ENCODE results near the gene ZBTB7C. TPM values are rescaled to one million over a fixed set of nuclear protein-coding genes. Genes with fewer than 3 reads are reported as not detected.

ZBTB7C gene
- total RNA-seq, 1 experiment from 2014 or later: 0.32 TPM

DNA sequence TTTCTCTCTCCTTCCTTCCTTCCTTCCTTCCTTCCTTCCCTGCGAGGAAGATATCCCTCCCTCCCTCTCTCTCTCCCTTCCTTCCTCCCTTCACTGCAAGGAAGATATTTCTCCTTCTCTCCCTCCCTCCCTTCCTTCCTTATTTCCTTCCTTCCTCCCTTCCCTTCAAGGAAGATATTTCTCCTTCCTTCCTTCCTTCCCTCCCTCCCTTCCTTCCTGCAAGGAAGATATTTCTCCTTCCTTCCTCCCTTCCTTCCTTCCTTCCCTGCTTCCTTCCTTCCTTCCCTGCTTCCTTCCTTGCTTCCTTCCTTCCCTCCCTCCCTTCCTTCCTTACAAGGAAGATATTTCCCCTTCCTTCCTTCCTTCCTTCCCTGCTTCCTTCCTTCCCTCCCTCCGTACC is 229.5 kb downstream of the ZBTB7C start:
- Histone ChIP-seq H3K36me3 (ENCODE audit: insufficient read depth, low read length, poor library complexity, severe bottlenecking) (no peaks in the 10 kb centered on the region), H3K9me3 (ENCODE audit: low read depth, low read length, poor library complexity, severe bottlenecking) (no peaks in the 10 kb centered on the region), H3K4me3 (ENCODE audit: low read depth, low read length, poor library complexity, severe bottlenecking) (no peak overlapping the region), H3K27me3 (replicated peaks; ENCODE audit: insufficient read depth, low read depth, low read length, poor library complexity) (no peaks in the 10 kb centered on the region), H3K27ac (ENCODE audit: low read depth, low read length, poor library complexity, severe bottlenecking) (no peak overlapping the region), H3K4me1 (ENCODE audit: insufficient read depth, low read length, poor library complexity, severe bottlenecking) (no peaks in the 10 kb centered on the region)
- intact Hi-C loops (cut with micrococcal nuclease; ENCODE audit: unreplicated experiment): no loop called here
- no TSS peak for BruUV-seq (replicated peaks)
- ChIA-PET POLR2A (ENCODE audit: low non-redundant PET) (no interaction called here), CTCF (no interaction called here)
- TF ChIP-seq, protein P1, sequence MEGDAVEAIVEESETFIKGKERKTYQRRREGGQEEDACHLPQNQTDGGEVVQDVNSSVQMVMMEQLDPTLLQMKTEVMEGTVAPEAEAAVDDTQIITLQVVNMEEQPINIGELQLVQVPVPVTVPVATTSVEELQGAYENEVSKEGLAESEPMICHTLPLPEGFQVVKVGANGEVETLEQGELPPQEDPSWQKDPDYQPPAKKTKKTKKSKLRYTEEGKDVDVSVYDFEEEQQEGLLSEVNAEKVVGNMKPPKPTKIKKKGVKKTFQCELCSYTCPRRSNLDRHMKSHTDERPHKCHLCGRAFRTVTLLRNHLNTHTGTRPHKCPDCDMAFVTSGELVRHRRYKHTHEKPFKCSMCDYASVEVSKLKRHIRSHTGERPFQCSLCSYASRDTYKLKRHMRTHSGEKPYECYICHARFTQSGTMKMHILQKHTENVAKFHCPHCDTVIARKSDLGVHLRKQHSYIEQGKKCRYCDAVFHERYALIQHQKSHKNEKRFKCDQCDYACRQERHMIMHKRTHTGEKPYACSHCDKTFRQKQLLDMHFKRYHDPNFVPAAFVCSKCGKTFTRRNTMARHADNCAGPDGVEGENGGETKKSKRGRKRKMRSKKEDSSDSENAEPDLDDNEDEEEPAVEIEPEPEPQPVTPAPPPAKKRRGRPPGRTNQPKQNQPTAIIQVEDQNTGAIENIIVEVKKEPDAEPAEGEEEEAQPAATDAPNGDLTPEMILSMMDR (conservative IDR thresholded peaks at IDR 0.05; ENCODE audit: low read depth, low read length): no peak
- no peak for TF ChIP-seq EZH2 (IDR thresholded peaks at IDR 0.05; ENCODE audit: borderline replicate concordance, low read depth, low read length, poor library complexity, severe bottlenecking)
- no peak for DNase-seq (ENCODE audit: low spot score)

GRCh38 chr18:48179001-48179400 is 230.2 kb downstream of the ZBTB7C start:
- H3K36me3 ChIP-seq (ENCODE audit: insufficient read depth, low read length, poor library complexity, severe bottlenecking): no peaks in the 10 kb centered on the region
- intact Hi-C loops (cut with micrococcal nuclease; ENCODE audit: unreplicated experiment): no loop called here
- BruUV-seq (replicated peaks): no TSS peak
- CTCF ChIA-PET: no interaction called here
- no peaks in the 10 kb centered on the region for H3K27me3 ChIP-seq (replicated peaks; ENCODE audit: insufficient read depth, low read depth, low read length, poor library complexity)
- no peak for DNase-seq (ENCODE audit: low spot score)
- H3K4me1 ChIP-seq (ENCODE audit: insufficient read depth, low read length, poor library complexity, severe bottlenecking): no peaks in the 10 kb centered on the region
- no peak overlapping the region for H3K27ac ChIP-seq (ENCODE audit: low read depth, low read length, poor library complexity, severe bottlenecking)
- POLR2A ChIA-PET (ENCODE audit: low non-redundant PET): no interaction called here
- H3K4me3 ChIP-seq (ENCODE audit: low read depth, low read length, poor library complexity, severe bottlenecking): no peak overlapping the region
- H3K9me3 ChIP-seq (ENCODE audit: low read depth, low read length, poor library complexity, severe bottlenecking): no peaks in the 10 kb centered on the region
- TF ChIP-seq EZH2 (IDR thresholded peaks at IDR 0.05; ENCODE audit: borderline replicate concordance, low read depth, low read length, poor library complexity, severe bottlenecking): no peak
- TF ChIP-seq, protein P1 (conservative IDR thresholded peaks at IDR 0.05; ENCODE audit: low read depth, low read length): no peak

GRCh38 chr18:48176909-48177308 is 232.3 kb downstream of the ZBTB7C start:
- intact Hi-C loops (cut with micrococcal nuclease; ENCODE audit: unreplicated experiment): no loop called here
- BruUV-seq (replicated peaks): no TSS peak
- DNase-seq (ENCODE audit: low spot score): no peak
- Histone ChIP-seq H3K9me3 (ENCODE audit: low read depth, low read length, poor library complexity, severe bottlenecking) (no peaks in the 10 kb centered on the region), H3K36me3 (ENCODE audit: insufficient read depth, low read length, poor library complexity, severe bottlenecking) (no peaks in the 10 kb centered on the region), H3K27me3 (replicated peaks; ENCODE audit: insufficient read depth, low read depth, low read length, poor library complexity) (no peaks in the 10 kb centered on the region), H3K27ac (ENCODE audit: low read depth, low read length, poor library complexity, severe bottlenecking) (no peak overlapping the region), H3K4me3 (ENCODE audit: low read depth, low read length, poor library complexity, severe bottlenecking) (no peak overlapping the region), H3K4me1 (ENCODE audit: insufficient read depth, low read length, poor library complexity, severe bottlenecking) (no peaks in the 10 kb centered on the region)
- POLR2A ChIA-PET (ENCODE audit: low non-redundant PET): no interaction called here
- CTCF ChIA-PET: no interaction called here
- TF ChIP-seq, protein P1 (conservative IDR thresholded peaks at IDR 0.05; ENCODE audit: low read depth, low read length): no peak
- no peak for TF ChIP-seq EZH2 (IDR thresholded peaks at IDR 0.05; ENCODE audit: borderline replicate concordance, low read depth, low read length, poor library complexity, severe bottlenecking)
